HG03354 (cell line): Measurements from ENCODE around the gene OCIAD1.
A peak's percentile ranks its signal among the peaks of the same experiment; 100 is the strongest.
"Not testable (repeated sequence)": the region's sequence is repeated elsewhere in the genome, so short reads cannot be mapped to it uniquely, and the experiment has no call there.

Experiments used
- ATAC-seq: cut with Tn5 transposase; IDR thresholded peaks from one replicate; pipeline ENCODE4 v1.9.1; 2021; ENCODE audit warnings: mild to moderate bottlenecking; ENCODE audit not compliant: unreplicated experiment, poor library complexity, severe bottlenecking

The OCIAD1 gene

DNA sequence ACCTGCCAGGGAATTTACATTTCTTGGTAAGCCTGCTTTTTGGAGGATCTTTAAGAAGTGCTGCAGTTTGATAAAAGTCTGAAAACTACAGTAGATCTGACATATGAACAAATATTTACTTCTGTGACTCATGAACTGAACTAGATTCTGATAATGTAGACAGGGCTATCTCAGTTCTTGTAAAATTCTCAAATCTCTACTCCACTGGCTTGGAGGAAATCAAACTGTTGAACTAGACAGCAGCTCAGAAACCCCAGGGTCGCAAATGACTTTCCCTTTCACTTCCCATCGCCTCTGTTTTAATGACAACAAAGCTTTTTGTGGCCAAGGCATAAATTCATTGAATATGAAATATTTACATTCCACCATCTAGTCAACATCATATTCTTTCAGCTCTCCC, 15.4 kb upstream of the OCIAD1 start:
- peak; percentile 58 for ATAC-seq

DNA sequence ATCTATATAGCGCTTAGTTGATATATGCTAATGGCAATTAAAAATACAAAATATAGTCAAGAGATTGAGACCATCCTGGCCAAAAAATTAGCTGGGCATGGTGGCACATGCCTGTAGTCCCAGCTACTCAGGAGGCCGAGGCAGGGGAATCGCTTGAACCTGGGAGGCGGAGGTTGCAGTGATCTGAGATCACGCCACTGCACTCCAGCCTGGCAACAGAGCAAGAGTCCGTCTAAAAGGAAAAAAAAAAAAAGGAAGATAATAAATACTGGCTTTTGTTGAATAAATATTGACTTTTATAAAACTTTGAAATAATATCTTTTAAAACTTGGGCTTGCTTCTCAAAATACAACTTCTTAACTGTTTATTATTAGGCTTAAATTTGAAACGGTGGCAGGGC, 14.6 kb upstream of the OCIAD1 start:
- ATAC-seq = not testable (repeated sequence)

DNA sequence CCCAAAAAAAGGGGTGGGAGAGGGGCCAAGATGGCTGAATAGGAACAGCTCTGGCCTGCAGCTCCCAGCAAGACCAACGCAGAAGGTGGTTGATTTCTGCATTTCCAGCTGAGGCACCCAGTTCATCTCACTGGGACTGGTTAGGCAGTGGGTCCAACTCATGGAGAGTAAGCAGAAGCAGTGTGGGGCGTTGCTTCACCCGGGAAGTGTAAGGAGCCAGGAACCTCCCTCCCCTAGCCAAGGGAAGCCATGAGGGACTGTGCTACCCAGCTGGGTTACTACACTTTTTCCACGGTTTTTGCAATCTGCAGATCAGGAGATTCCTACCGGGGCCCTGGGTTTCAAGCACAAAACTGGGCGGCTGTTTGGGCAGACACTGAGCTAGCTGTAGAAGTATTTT, 13.9 kb upstream of the OCIAD1 start:
- ATAC-seq = no peak

DNA sequence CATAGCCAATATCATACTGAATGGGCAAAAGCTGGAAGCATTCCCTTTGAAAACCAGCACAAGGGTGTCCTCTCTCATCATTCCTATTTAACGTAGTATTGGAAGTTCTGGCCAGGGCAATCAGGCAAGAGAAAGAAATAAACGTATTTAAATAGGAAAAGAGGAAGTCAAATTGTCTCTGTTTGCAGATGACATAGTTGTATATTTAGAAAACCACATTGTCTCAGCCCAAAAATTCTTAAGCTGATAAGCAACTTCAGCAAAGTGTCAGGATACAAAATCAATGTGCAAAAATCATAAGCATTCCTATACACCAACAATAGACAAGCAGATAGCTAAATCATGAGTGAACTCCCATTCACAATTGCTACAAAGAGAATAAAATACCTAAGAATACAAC, 9.5 kb upstream of the OCIAD1 start:
- not testable (repeated sequence) for ATAC-seq

DNA sequence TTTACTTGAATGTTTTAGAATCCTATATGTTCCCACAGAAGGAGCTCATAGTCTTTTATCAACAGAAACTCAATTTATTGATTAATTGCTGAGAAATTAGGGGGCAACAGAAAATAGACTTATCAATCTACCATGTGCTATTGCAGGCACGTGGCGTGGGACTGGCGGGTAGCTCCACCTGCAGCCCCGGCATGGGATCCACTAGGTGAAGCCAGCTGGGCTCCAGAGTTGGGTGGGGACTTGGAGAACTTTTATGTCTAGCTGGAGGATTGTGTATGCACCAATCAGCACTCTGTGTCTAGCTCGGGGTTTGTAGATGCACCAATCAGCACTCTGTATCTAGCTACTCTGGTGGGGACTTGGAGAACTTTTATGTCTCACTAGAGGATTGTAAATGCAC, 3.3 kb upstream of the OCIAD1 start:
- ATAC-seq = no peak

DNA sequence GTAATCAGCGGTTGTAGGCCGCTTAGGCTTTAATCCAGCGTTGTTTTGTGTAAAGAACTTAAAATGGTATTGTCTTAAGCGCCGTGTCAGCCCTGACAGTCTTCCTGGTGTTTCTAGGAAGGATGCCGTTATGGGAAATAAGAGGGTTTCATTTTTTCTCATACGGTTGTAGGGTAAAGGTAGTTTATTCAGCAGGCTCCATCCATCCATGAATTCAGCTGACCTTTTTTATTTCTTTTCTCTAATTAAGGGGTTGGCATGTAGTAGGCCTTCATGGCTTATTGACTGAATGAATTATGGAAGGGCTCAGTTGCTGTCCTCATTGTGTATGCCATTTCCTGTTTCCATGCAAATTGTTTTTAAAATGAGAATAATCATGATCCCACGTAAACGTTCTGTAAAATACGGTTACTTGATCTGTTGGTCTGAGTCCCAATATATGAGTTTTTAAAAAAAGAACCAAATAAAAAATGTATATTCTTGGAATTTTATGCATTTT, 693 bp downstream of the OCIAD1 start:
- ATAC-seq = no peak

DNA sequence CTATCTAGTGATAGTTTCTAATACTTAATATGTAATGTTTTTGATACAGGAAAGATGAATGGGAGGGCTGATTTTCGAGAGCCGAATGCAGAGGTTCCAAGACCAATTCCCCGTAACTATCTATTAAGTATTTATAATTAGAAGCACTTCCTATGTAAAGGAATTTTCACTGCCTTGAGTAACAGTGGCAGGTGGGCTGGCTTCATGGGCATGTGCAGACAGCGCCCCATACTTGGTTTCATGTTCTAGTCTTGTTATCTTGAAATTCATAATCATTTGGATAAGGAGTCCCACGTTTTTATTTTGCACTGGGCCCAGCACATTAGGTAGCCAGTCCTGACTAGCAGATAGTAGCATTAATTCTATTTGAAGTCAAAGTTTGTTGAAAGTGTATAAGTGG, 1.7 kb downstream of the OCIAD1 start:
- ATAC-seq = no peak

DNA sequence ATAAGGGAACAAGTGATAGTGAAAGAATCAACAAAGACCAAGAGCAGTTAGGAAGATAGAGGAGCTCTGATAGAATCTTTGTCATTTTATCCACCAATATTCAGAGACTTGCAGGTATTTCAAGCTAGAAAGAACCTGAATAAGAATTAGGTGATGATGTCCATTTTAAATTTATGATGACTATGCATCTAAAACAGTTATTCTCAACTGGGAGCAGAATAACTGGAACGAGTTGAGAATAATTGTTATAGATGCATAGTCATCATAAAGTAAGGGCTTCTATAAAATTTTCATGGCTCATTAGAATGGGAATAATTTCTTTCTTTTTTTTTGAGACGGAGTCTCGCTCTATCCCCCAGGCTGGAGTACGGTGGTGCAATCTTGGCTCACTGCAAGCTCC, 5.8 kb downstream of the OCIAD1 start:
- no peak for ATAC-seq

DNA sequence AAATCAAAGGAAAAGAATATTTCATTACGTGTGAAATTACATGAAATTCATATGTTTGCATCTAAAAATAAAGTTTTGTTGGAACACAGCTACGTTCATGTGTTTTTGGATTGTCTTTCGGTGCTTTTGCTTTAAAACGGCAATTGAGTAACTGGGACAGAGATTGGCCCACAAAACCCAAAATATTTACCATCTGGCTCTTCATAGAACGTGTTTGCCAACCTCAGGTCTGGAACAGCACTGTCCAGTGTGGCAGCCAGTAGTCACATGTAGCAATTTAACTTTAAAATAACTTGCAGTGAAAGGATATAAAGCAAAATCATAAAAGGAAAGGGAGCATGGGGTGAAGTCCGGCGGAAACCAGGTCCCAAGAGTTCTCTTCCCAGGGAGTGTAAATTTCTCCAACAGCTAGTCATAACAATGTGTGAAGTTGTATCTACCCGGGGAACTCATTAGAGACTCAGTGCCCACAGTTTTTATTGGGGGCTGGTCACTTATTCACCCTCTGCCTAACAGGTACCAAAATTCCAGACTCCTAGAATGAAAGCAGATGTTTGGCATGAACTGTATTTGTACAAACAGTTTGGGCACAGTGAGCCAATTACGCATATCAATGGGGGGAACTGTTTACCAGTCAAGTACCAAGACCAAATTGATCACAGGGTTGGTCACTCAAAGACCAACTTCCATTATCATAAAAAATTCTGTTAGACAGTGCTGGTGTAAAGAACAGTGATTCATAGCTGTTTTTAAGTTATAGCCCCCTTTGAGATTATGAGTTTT, 10.3 kb downstream of the OCIAD1 start:
- no peak for ATAC-seq

DNA sequence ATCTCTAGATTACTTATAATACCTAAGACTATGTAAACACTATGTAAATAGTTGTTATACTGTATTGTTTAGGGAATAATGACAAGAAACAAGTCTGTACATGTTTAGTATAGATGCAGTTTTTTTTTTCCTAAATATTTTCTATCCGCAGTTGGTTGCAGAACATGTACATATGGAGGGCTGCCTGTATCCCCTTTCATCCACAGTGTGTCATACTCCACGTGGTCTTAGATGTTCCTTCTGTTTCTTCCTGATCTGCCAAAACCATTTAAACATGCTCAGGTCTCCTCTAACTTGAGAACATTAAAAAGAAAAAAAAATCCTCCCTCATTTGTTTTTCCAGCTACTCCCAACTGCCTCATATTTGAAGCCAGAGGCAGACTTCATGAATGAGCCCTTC, 14.0 kb downstream of the OCIAD1 start:
- ATAC-seq = no peak

DNA sequence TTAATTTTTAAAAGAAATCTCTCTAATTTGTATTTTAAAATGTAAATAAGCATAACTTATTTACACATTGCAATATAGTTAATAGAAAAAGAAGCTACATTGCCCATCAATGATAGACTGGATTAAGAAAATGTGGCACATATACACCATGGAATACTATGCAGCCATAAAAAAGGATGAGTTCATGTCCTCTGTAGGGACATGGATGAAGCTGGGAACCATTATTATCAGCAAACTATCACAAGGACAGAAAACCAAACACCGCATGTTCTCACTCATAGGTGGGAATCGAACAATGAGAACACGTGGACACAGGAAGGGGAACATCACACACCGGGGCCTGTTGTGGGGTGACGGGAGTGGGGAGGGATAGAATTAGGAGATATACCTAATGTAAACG, 17.9 kb downstream of the OCIAD1 start:
- ATAC-seq = not testable (repeated sequence)

DNA sequence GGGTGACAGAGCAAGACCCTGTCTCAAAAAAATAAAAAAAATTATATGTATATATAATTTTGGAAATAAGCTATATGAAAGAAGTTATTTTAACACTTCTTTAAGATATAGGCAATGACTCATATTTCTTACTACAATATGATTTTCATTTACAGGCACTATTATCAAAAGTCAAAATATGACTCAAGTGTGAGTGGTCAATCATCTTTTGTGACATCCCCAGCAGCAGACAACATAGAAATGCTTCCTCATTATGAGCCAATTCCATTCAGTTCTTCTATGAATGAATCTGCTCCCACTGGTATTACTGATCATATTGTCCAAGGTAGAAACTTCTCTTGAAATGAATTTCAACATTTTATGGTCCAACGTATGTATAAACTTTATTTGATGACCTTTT, 20.8 kb downstream of the OCIAD1 start:
- ATAC-seq = no peak

DNA sequence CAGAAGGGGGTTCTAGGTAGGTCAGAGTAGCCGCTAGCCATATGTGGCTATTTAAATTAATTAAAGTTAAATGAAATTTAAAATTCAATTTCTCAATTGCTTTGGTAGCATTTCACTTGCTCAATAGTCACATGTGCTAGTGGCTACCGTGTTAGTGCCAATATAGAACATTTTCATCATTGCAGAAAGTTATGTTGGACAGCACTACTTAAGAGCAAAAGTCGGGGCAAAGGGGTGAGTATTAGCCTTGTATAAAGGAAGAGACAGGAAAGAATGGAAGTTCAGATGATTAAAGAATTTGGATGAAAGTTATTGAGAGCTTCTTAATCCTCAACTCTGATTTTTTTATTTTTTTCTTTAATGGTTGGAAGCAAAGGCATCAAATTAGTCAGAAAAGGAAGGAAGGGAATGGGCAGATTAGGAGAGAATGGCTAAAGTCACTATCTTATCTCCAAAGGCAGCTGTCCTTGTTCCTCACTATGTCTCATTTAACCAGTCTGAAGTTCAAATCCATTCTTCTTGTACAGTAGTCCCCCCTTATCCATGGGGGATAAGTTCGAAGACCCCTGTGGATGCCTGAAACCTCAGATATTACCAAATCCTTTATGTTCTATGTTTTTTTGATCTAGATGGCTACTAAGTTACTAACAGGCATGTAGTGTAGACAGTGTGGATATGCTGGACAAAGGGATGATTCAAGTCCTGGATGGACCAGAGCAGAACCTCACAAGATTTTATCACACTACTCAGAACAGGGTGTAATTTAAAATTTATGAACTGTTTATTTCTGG, 22.9 kb downstream of the OCIAD1 start:
- ATAC-seq = no peak

DNA sequence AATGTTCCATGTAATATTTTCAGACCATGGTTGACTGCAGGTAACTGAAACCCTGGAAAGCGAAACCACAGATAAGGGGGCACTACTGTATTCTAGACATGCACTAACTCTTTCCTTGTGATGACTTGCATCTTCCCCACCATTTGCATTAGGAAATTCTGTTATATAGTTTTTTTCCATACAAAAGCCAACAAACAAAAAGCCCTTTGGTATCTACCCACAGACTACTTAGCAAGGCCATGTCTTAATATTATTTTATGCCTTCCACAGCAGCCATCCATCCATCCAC, 23.5 kb downstream of the OCIAD1 start:
- ATAC-seq = no peak

DNA sequence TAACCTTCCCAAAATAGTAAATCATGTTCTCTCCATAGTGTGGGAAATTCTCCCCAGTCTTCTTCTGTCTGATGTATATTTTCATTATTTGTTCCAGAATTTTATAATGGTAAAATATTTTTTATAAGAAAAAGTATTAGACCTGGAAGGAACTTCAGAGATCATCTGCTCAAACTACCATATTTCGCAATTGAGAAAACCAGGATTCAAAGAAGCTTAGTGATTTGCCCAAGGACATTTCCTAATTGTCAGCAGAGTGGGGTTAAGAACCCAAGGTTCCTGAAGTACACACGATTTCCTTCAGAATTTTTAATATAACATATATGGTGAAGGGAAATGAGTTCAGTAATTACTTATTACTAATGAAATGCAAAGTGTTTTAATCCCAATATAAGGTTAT, 24.1 kb downstream of the OCIAD1 start:
- ATAC-seq = no peak

DNA sequence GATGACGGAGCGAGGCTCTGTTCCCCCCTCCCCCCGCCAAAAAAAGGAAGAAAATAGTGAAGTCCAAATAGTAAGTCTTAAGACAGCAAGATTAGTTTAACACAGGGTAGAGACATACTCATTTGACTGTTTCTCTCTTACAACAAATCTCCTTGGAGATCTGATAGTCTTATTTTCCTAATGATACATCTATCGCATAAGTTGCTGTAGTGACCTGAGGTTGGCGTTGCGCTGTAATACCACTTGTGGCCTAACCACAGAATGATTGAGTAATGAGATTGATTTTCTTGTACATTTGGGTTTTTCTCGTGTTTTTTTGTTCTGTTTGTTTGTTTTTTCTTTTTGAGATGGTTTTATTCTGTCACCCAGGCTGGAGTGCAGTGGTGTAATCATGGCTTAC, 27.2 kb downstream of the OCIAD1 start:
- no peak for ATAC-seq

DNA sequence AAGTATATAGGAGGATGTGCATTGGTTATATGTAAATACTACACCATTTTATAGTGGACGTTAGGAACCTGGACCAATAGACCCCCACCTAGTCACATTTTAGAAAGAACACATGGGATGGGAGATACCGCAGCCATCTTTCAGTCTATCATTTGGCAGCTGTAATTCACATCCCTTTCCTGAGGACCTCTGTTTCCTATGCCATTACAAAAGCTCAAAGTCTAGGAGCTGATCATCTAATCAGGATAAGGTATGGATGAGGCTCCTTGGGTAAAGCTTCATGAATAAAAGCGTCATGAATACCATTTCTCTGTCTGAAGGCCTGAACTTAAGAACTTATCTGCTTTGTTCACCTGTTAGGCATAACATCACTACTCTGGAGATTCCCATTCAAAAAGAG, 31.1 kb downstream of the OCIAD1 start:
- ATAC-seq = no peak

DNA sequence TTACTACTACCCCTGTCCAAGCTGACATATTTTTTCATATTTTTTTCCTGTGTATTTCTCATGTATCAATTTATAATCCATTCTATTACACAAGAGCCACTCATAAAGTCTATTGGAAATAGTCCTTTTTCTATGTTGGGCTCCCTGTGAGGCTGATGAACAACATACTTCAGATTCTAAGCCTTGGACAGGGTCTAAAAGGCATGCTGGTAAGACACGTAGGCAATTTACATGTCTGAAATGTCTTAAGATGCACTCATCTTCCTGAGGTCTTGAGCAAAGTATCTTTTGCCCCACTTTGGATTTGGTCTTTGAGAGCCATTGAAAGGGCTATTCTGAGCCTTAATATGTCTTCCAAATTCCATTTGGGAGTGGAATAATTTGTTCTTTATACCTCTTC, 31.8 kb downstream of the OCIAD1 start:
- ATAC-seq = no peak

DNA sequence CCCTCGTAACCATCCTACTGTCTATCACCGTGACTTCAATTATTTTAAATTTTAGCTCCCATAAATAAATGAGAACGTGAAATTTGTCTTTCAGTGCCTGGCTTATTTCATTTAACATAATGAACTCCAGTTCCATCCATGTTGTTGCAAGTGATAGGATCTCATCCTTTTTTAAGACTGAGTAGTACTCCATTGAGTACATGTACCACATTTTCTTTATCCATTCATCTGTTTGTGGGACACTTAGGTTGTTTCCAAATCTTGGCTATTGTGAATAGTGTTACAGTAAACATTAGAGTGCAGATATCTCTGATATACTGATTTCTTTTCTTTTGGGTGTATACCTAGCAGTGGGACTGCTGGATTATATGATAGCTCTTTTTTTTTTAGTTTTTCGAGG, 32.8 kb downstream of the OCIAD1 start:
- ATAC-seq = no peak

DNA sequence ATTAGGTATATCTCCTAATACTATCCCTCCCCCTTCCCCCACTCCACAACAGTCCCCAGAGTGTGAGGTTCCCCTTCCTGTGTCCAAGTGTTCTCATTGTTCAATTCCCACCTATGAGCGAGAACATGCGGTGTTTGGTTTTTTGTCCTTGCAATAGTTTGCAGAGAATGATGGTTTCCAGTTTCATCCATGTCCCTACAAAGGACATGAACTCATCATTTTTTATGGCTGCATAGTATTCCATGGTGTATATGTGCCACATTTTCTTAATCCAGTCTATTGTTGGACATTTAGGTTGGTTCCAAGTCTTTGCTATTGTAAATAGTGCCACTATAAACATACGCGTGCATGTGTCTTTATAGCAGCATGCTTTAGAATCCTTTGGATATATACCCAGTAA, 33.8 kb downstream of the OCIAD1 start:
- ATAC-seq = not testable (repeated sequence)

DNA sequence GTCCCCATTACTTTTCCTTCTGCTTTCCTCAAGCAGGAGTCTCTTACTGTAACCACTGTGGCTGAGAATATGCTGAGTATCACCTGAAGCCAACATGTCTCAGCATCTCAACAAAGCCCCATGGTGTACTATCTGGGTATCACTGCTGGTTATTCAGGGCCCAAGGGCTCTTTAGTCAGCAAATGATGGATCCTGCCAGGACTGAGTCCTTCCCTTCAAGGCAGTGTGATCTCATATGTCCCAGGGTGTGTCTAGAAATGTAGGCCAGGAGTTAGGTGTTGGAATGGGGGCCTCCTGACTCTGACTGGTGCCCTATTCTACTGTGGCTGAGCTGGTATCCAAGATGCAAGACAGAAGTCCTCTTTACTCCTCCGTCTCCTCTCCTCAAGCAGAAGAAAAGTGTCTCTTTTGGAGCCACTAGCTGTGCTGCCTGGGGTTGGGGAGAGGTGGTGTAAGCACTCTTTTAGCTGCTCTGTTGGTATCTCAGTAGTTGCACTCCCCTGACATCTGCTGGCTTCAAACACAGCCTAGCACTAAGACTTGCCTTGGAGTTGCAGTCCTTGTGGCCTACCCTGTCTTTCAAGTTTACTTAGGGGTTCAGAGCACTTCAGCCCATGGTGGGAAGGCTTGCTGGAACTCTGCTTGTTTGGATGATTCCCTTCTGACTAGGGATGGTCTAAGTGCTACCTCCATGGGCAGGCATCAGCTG, 47.1 kb downstream of the OCIAD1 start:
- ATAC-seq = no peak
